Dedifferentiated amniotic fluid mesenchymal stem cell (primary cell): Measurements from ENCODE around the gene CCDC154.
"Not testable (repeated sequence)": the region's sequence is repeated elsewhere in the genome, so short reads cannot be mapped to it uniquely, and the experiment has no call there.

ENCODE experiments used
- DNase-seq: peaks from one replicate; pipeline ENCODE4 v3.0.0-alpha.2; 2016; ENCODE audit errors: extremely low spot score

The CCDC154 gene

GRCh38 chr16:1454561-1454960 is 10.2 kb upstream of the CCDC154 start:
- no peak for DNase-seq

GRCh38 chr16:1453316-1453715 is 9.0 kb upstream of the CCDC154 start:
- DNase-seq, result no peak

GRCh38 chr16:1452530-1452929 is 8.2 kb upstream of the CCDC154 start:
- DNase-seq, result no peak

GRCh38 chr16:1451702-1452392 is 7.5 kb upstream of the CCDC154 start:
- no peak for DNase-seq

- no peak for DNase-seq
Observed at GRCh38 chr16:1450841-1451240, 6.5 kb upstream of the CCDC154 start.

GRCh38 chr16:1450218-1450617 is 5.9 kb upstream of the CCDC154 start:
- no peak for DNase-seq

GRCh38 chr16:1449201-1449788 is 4.9 kb upstream of the CCDC154 start:
- DNase-seq, result no peak

- no peak for DNase-seq
Observed at GRCh38 chr16:1448536-1449116, 4.3 kb upstream of the CCDC154 start.

GRCh38 chr16:1447965-1448364 is 3.6 kb upstream of the CCDC154 start:
- DNase-seq, result no peak

GRCh38 chr16:1446296-1447080 is 2.1 kb upstream of the CCDC154 start:
- no peak for DNase-seq

GRCh38 chr16:1445518-1446203 is 1.3 kb upstream of the CCDC154 start:
- DNase-seq, result no peak

GRCh38 chr16:1444730-1445517 is 568 bp upstream of the CCDC154 start:
- DNase-seq, result no peak

GRCh38 chr16:1443403-1443973 is 868 bp downstream of the CCDC154 start:
- DNase-seq, result no peak

- DNase-seq, result no peak
Observed at GRCh38 chr16:1442697-1443096, 1.7 kb downstream of the CCDC154 start.

- DNase-seq, result no peak
Observed at GRCh38 chr16:1441391-1441829, 2.9 kb downstream of the CCDC154 start.

- not testable (repeated sequence) for DNase-seq
Observed at GRCh38 chr16:1439699-1440074, 4.7 kb downstream of the CCDC154 start.

- DNase-seq, result no peak
Observed at GRCh38 chr16:1439058-1439698, 5.2 kb downstream of the CCDC154 start.

- no peak for DNase-seq
Observed at GRCh38 chr16:1438229-1439057, 5.9 kb downstream of the CCDC154 start.

- DNase-seq, result no peak
Observed at GRCh38 chr16:1437606-1438005, 6.8 kb downstream of the CCDC154 start.
